ENCODE measurements around the gene JMJD8. TPM values are rescaled to one million over a fixed set of nuclear protein-coding genes. Genes with fewer than 3 reads are reported as not detected.

Gene JMJD8
- total RNA-seq, 2 donors from 2014 or later: 40.7 to 72.1 TPM

GRCh38 chr16:706189-707061 is 22.3 kb upstream of the JMJD8 start:
- H3K9me3 ChIP-seq: no peaks in the 10 kb centered on the region
- H3K27ac ChIP-seq: no peak overlapping the region
- peaks cover 75% of the 10 kb centered on the region for H3K27me3 ChIP-seq
- no peak overlapping the region for H3K4me3 ChIP-seq
- H3K4me1 ChIP-seq: no peaks in the 10 kb centered on the region
- no peaks in the 10 kb centered on the region for H3K36me3 ChIP-seq
- TF ChIP-seq CTCF (IDR thresholded peaks at IDR 0.05): no peak
- H3K9ac ChIP-seq (ENCODE audit: low read depth in 2 of 2, low read length in 2 of 2): no peak overlapping the region
- intact Hi-C loops (cut with DNase I): no loop called here
- no peak for DNase-seq

- intact Hi-C loops (cut with DNase I): no loop called here
- DNase-seq: no peak
- no peaks in the 10 kb centered on the region for H3K36me3 ChIP-seq
- H3K27ac ChIP-seq: no peak within 1 kb of the TSS
- no peaks in the 10 kb centered on the region for H3K9me3 ChIP-seq
- no peak within 1 kb of the TSS for H3K4me3 ChIP-seq
- peaks cover 76% of the 10 kb centered on the region for H3K27me3 ChIP-seq
- TF ChIP-seq CTCF (IDR thresholded peaks at IDR 0.05): no peak
- no peak within 1 kb of the TSS for H3K9ac ChIP-seq (ENCODE audit: low read depth in 2 of 2, low read length in 2 of 2)
- H3K4me1 ChIP-seq: no peaks in the 10 kb centered on the region
Measured at GRCh38 chr16:705431-706188, 21.5 kb upstream of the JMJD8 start, which contains the start of gene FBXL16. TSS of gene FBXL16 (minus strand) at chr16:705801. CDS start at chr16:697405, 8,396 bp downstream.

- H3K4me3 ChIP-seq: no peak overlapping the region
- TF ChIP-seq CTCF (IDR thresholded peaks at IDR 0.05): no peak
Measured at GRCh38 chr16:704552-705380, 20.6 kb upstream of the JMJD8 start.

GRCh38 chr16:704047-704446 is 19.9 kb upstream of the JMJD8 start:
- intact Hi-C loops (cut with DNase I): no loop called here
- Histone ChIP-seq H3K27ac (no peak overlapping the region), H3K36me3 (no peaks in the 10 kb centered on the region), H3K9me3 (no peaks in the 10 kb centered on the region), H3K9ac (ENCODE audit: low read depth in 2 of 2, low read length in 2 of 2) (no peak overlapping the region), H3K27me3 (peaks cover 73% of the 10 kb centered on the region), H3K4me1 (no peaks in the 10 kb centered on the region), H3K4me3 (no peak overlapping the region)
- TF ChIP-seq CTCF (IDR thresholded peaks at IDR 0.05): no peak
- DNase-seq: no peak

More at GRCh38 chr16:704552-705380, 20.6 kb upstream of the JMJD8 start:
- no peaks in the 10 kb centered on the region for H3K9me3 ChIP-seq
- H3K27me3 ChIP-seq: peaks cover 76% of the 10 kb centered on the region
- H3K4me1 ChIP-seq: no peaks in the 10 kb centered on the region
- intact Hi-C loops (cut with DNase I): no loop called here
- DNase-seq: no peak
- H3K9ac ChIP-seq (ENCODE audit: low read depth in 2 of 2, low read length in 2 of 2): no peak overlapping the region
- H3K27ac ChIP-seq: no peak overlapping the region
- H3K36me3 ChIP-seq: no peaks in the 10 kb centered on the region

DNA sequence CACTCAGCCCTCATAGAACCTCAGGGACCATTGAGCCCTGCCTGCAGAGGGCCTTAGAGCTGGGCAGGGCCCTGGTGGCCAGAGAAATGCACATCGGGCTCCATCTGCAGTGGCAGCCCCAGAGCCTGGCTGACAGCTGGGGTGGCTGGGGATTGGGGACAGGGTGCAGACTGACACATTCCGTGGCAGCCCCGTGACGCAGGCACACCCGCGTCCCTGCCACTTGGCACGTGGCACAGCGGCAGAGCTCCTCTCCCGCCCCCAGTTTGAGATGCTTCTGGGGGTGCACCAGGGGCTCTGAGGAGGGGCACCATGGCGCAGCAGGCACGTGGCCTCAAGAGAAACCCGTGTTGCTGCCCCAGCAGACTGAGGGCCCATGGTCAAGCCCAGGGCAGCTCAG is 19.3 kb upstream of the JMJD8 start:
- Histone ChIP-seq H3K4me1 (no peaks in the 10 kb centered on the region), H3K4me3 (no peak overlapping the region), H3K9me3 (no peaks in the 10 kb centered on the region), H3K27me3 (peaks cover 70% of the 10 kb centered on the region), H3K9ac (ENCODE audit: low read depth in 2 of 2, low read length in 2 of 2) (no peak overlapping the region), H3K27ac (no peak overlapping the region), H3K36me3 (no peaks in the 10 kb centered on the region)
- no peak for TF ChIP-seq CTCF (IDR thresholded peaks at IDR 0.05)
- intact Hi-C loops (cut with DNase I): no loop called here
- no peak for DNase-seq
